H1 (cell line): ENCODE data around the gene MMP24OS. TPM values are rescaled to one million over a fixed set of nuclear protein-coding genes. Genes with fewer than 3 reads are reported as not detected.

Experiments
- ATF2 ChIP-seq: IDR thresholded peaks from 2 replicates; pipeline ENCODE4 v1.6.1; 2012; ENCODE audit warnings: low read length, inconsistent platforms
- BCL11A ChIP-seq, 2 experiments: IDR thresholded peaks; one replicate each; pipeline ENCODE4 v1.6.1; 2011; ENCODE audit warnings: low read depth in 2 of 2, low read length in 2 of 2, mild to moderate bottlenecking in 2 of 2
- CHD2 ChIP-seq: IDR thresholded peaks from 2 replicates; pipeline ENCODE4 v1.6.1; 2012; ENCODE audit warnings: low read length, improper control_type of control experiment
- CREB1 ChIP-seq: IDR thresholded peaks from 2 replicates; pipeline ENCODE4 v1.6.1; 2012; ENCODE audit warnings: inconsistent platforms
- EGR1 ChIP-seq: IDR thresholded peaks from 2 replicates; pipeline ENCODE4 v1.6.1; 2011; ENCODE audit warnings: low read depth, low read length, borderline replicate concordance
- FOSL1 ChIP-seq: IDR thresholded peaks from 2 replicates; pipeline ENCODE4 v1.6.1; 2011; ENCODE audit warnings: mild to moderate bottlenecking, low read depth, low read length, moderate library complexity; ENCODE audit not compliant: insufficient read depth
- GABPA ChIP-seq: IDR thresholded peaks from 2 replicates; pipeline ENCODE4 v1.6.1; 2011; ENCODE audit warnings: mild to moderate bottlenecking, low read length, moderate library complexity, borderline replicate concordance; ENCODE audit not compliant: insufficient read depth
- JUN ChIP-seq: IDR thresholded peaks from 2 replicates; pipeline ENCODE4 v1.6.1; 2011; ENCODE audit warnings: low read depth, mild to moderate bottlenecking, improper control_type of control experiment, low read length
- JUND ChIP-seq: IDR thresholded peaks from 2 replicates; pipeline ENCODE4 v1.6.1; 2011; ENCODE audit warnings: mild to moderate bottlenecking, improper control_type of control experiment, low read length
- KDM4A ChIP-seq: IDR thresholded peaks from one replicate; pipeline ENCODE4 v1.7.1; 2012; ENCODE audit warnings: low read depth, mild to moderate bottlenecking, moderate library complexity, low read length, inconsistent platforms; ENCODE audit not compliant: severe bottlenecking
- KDM5A ChIP-seq: fragments of 200-600 bp; IDR thresholded peaks from 2 replicates; pipeline ENCODE4 v1.7.1; 2012; ENCODE audit warnings: mild to moderate bottlenecking, low read length, inconsistent platforms, mixed read lengths
- POLR2A ChIP-seq, 2 experiments: IDR thresholded peaks; 1 replicate in 1 of 2; 2 replicates in 1 of 2; pipeline ENCODE4 v1.6.1; 2011; ENCODE audit warnings: low read depth in 2 of 2, low read length in 2 of 2, mild to moderate bottlenecking in 2 of 2; ENCODE audit errors: control extremely low read depth in 1 of 2
- RAD21 ChIP-seq, 2 experiments: IDR thresholded peaks in 1 of 2; conservative IDR thresholded peaks in 1 of 2; 2 replicates each; pipeline ENCODE4 v1.6.1; 2011; ENCODE audit warnings: low read depth in 2 of 2, low read length in 2 of 2, improper control_type of control experiment in 1 of 2, inconsistent platforms in 1 of 2, mild to moderate bottlenecking in 1 of 2, moderate library complexity in 1 of 2
- RBBP5 ChIP-seq: IDR thresholded peaks from 2 replicates; pipeline ENCODE4 v1.7.1; 2012; ENCODE audit warnings: low read depth, mild to moderate bottlenecking, inconsistent platforms, low read length, moderate library complexity, borderline replicate concordance
- RFX5 ChIP-seq: IDR thresholded peaks from 2 replicates; pipeline ENCODE4 v1.6.1; 2011; ENCODE audit warnings: low read depth, low read length, improper control_type of control experiment, borderline replicate concordance
- RXRA ChIP-seq: IDR thresholded peaks from 2 replicates; pipeline ENCODE4 v1.6.1; 2011; ENCODE audit warnings: low read depth, mild to moderate bottlenecking, low read length, moderate library complexity; ENCODE audit not compliant: insufficient read depth
- SAP30 ChIP-seq: fragments of 300-600 bp; sonication (generic); IDR thresholded peaks from 2 replicates; pipeline ENCODE4 v1.7.1; 2012; ENCODE audit warnings: low read length, moderate library complexity, mild to moderate bottlenecking, inconsistent platforms; ENCODE audit not compliant: insufficient read depth, insufficient replicate concordance
- SIN3A ChIP-seq, 2 experiments: IDR thresholded peaks in 1 of 2; conservative IDR thresholded peaks in 1 of 2; 2 replicates each; pipeline ENCODE4 v1.6.1; 2011 to 2012; ENCODE audit warnings: low read length in 2 of 2, improper control_type of control experiment in 1 of 2, low read depth in 1 of 2, mild to moderate bottlenecking in 1 of 2
- SIRT6 ChIP-seq: IDR thresholded peaks from one replicate; pipeline ENCODE4 v1.7.1; 2012; ENCODE audit warnings: low read length, inconsistent platforms
- TBP ChIP-seq: IDR thresholded peaks from 2 replicates; pipeline ENCODE4 v1.6.1; 2011; ENCODE audit warnings: low read depth, low read length, improper control_type of control experiment
- TEAD4 ChIP-seq: IDR thresholded peaks from 2 replicates; pipeline ENCODE4 v1.6.1; 2012; ENCODE audit warnings: low read depth, low read length, inconsistent platforms, mixed read lengths
- YY1 ChIP-seq: IDR thresholded peaks from 2 replicates; pipeline ENCODE4 v1.6.1; 2011; ENCODE audit warnings: low read depth, mild to moderate bottlenecking, low read length
- ZNF274 ChIP-seq: IDR thresholded peaks from 2 replicates; pipeline ENCODE4 v1.7.0; 2012; ENCODE audit warnings: low read length, borderline replicate concordance; ENCODE audit errors: extremely low read depth
- polyA plus RNA-seq, 7 experiments: library from polyadenylated mRNA; depleted of rRNA in 3 of 7; stranded (reverse) in 5 of 7; unstranded in 2 of 7; fragments of >200 nt in 5 of 7; fragments of 200-250 nt in 2 of 7; gene quantifications; 1 replicate in 5 of 7; 2 replicates in 1 of 7; 4 replicates in 1 of 7; pipeline versions ENCODE4 v1.2.1 to v1.2.3, GENCODE V29; 2011 to 2013; ENCODE audit warnings: missing spikeins in 2 of 7, mixed read lengths in 2 of 7
- total RNA-seq: library from RNA; stranded (reverse); fragmentation: NEBNext Ultra II Directional; extraction: Animal tissue kit (Norgen Biotek cat#: 25700); gene quantifications from 2 replicates; pipeline ENCODE4 v1.2.1, GENCODE V29; 2021

The MMP24OS gene
- total and polyA plus RNA-seq, 2 of the 8 experiments (the other 6 are each of a cell fraction or from before 2014, with no cell fraction given), result 19.0 to 21.3 TPM

GRCh38 chr20:35226884-35227681, 50.8 kb downstream of the MMP24OS start (continued):
- TF ChIP-seq FOSL1, result no peak
- TF ChIP-seq KDM5A, result no peak
- TF ChIP-seq KDM4A, result no peak
- TF ChIP-seq JUND, result no peak
- peak; percentile 98 to 99 for TF ChIP-seq SIN3A (conservative IDR thresholded peaks at IDR 0.05 in 1 of 2, IDR thresholded peaks at IDR 0.05 in 1 of 2; ENCODE audit: low read depth in 1 of 2, low read length in 2 of 2)
- TF ChIP-seq ATF2, result no peak
- TF ChIP-seq TBP, result no peak
- no peak for TF ChIP-seq TEAD4
- TF ChIP-seq CREB1, result no peak
- no peak for TF ChIP-seq RXRA
- no peak for TF ChIP-seq EGR1
- TF ChIP-seq RAD21 (IDR thresholded peaks at IDR 0.05 in 1 of 2, conservative IDR thresholded peaks at IDR 0.05 in 1 of 2; ENCODE audit: low read depth in 2 of 2, low read length in 2 of 2), result peak in 1 of 2 experiments; percentile 0; a peak in 1 of 4 replicates
- TF ChIP-seq SAP30, result peak; percentile 82
- no peak for TF ChIP-seq JUN
- no peak for TF ChIP-seq RFX5
- TF ChIP-seq ZNF274, result no peak
- TF ChIP-seq GABPA, result no peak
- no peak for TF ChIP-seq YY1
- no peak for TF ChIP-seq POLR2A (IDR thresholded peaks at IDR 0.05; ENCODE audit: control extremely low read depth in 1 of 2, low read depth in 2 of 2, low read length in 2 of 2)
- no peak for TF ChIP-seq CHD2
- no peak for TF ChIP-seq SIRT6
- no peak for TF ChIP-seq BCL11A (IDR thresholded peaks at IDR 0.05; ENCODE audit: low read depth in 2 of 2, low read length in 2 of 2)
- no peak for TF ChIP-seq RBBP5
